ENCODE measurements around the gene TTYH1. TPM values are rescaled to one million over a fixed set of nuclear protein-coding genes. Genes with fewer than 3 reads are reported as not detected.

Gene TTYH1
- total RNA-seq, 1 donor, result not detected

- Histone ChIP-seq H3K36me3 (ENCODE audit: insufficient read depth, low read length) (no peaks in the 10 kb centered on the region), H3K27ac (ENCODE audit: low read depth, low read length) (no peak overlapping the region), H3K9me3 (ENCODE audit: low read depth, low read length) (no peaks in the 10 kb centered on the region), H3K4me3 (ENCODE audit: insufficient read depth, low read length) (no peak overlapping the region), H4K20me1 (ENCODE audit: insufficient read depth, low read length) (no peaks in the 10 kb centered on the region), H3K4me1 (ENCODE audit: insufficient read depth, low read length) (no peaks in the 10 kb centered on the region), H3K4me2 (ENCODE audit: insufficient read depth, low read length) (no peak overlapping the region), H3K79me2 (ENCODE audit: insufficient read depth, low read length) (no peaks in the 10 kb centered on the region), H2AFZ (ENCODE audit: low read length) (no peak overlapping the region), H3K27me3 (ENCODE audit: insufficient read depth, low read length) (peaks cover 3% of the 10 kb centered on the region)
- no peak for DNase-seq (ENCODE audit: insufficient read length, low spot score, missing footprints)
- TF ChIP-seq CTCF (IDR thresholded peaks at IDR 0.05; ENCODE audit: extremely low read depth, low read depth, low read length), result no peak
Measured at GRCh38 chr19:54407780-54408179, 7.5 kb upstream of the TTYH1 start.

- Histone ChIP-seq H4K20me1 (ENCODE audit: insufficient read depth, low read length) (no peaks in the 10 kb centered on the region), H3K4me2 (ENCODE audit: insufficient read depth, low read length) (no peak overlapping the region), H3K9me3 (ENCODE audit: low read depth, low read length) (no peaks in the 10 kb centered on the region), H2AFZ (ENCODE audit: low read length) (no peak overlapping the region), H3K79me2 (ENCODE audit: insufficient read depth, low read length) (no peaks in the 10 kb centered on the region), H3K4me3 (ENCODE audit: insufficient read depth, low read length) (no peak overlapping the region), H3K27ac (ENCODE audit: low read depth, low read length) (no peak overlapping the region), H3K36me3 (ENCODE audit: insufficient read depth, low read length) (no peaks in the 10 kb centered on the region), H3K4me1 (ENCODE audit: insufficient read depth, low read length) (no peaks in the 10 kb centered on the region), H3K27me3 (ENCODE audit: insufficient read depth, low read length) (peaks cover 3% of the 10 kb centered on the region)
- no peak for TF ChIP-seq CTCF (IDR thresholded peaks at IDR 0.05; ENCODE audit: extremely low read depth, low read depth, low read length)
- no peak for DNase-seq (ENCODE audit: insufficient read length, low spot score, missing footprints)
Measured at GRCh38 chr19:54408456-54409026, 6.7 kb upstream of the TTYH1 start.

GRCh38 chr19:54411033-54411432 is 4.2 kb upstream of the TTYH1 start:
- Histone ChIP-seq H3K4me3 (ENCODE audit: insufficient read depth, low read length) (no peak overlapping the region), H3K36me3 (ENCODE audit: insufficient read depth, low read length) (no peaks in the 10 kb centered on the region), H3K27me3 (ENCODE audit: insufficient read depth, low read length) (peaks cover 18% of the 10 kb centered on the region), H3K27ac (ENCODE audit: low read depth, low read length) (no peak overlapping the region), H2AFZ (ENCODE audit: low read length) (no peak overlapping the region), H4K20me1 (ENCODE audit: insufficient read depth, low read length) (no peaks in the 10 kb centered on the region), H3K4me1 (ENCODE audit: insufficient read depth, low read length) (no peaks in the 10 kb centered on the region), H3K4me2 (ENCODE audit: insufficient read depth, low read length) (no peak overlapping the region), H3K79me2 (ENCODE audit: insufficient read depth, low read length) (no peaks in the 10 kb centered on the region), H3K9me3 (ENCODE audit: low read depth, low read length) (no peaks in the 10 kb centered on the region)
- no peak for DNase-seq (ENCODE audit: insufficient read length, low spot score, missing footprints)
- no peak for TF ChIP-seq CTCF (IDR thresholded peaks at IDR 0.05; ENCODE audit: extremely low read depth, low read depth, low read length)

GRCh38 chr19:54412877-54413276 is 2.4 kb upstream of the TTYH1 start:
- Histone ChIP-seq H2AFZ (ENCODE audit: low read length) (no peak overlapping the region), H3K79me2 (ENCODE audit: insufficient read depth, low read length) (no peaks in the 10 kb centered on the region), H3K4me3 (ENCODE audit: insufficient read depth, low read length) (no peak overlapping the region), H3K27me3 (ENCODE audit: insufficient read depth, low read length) (peaks cover 37% of the 10 kb centered on the region), H3K4me1 (ENCODE audit: insufficient read depth, low read length) (no peaks in the 10 kb centered on the region), H3K27ac (ENCODE audit: low read depth, low read length) (no peak overlapping the region), H4K20me1 (ENCODE audit: insufficient read depth, low read length) (no peaks in the 10 kb centered on the region), H3K36me3 (ENCODE audit: insufficient read depth, low read length) (no peaks in the 10 kb centered on the region), H3K9me3 (ENCODE audit: low read depth, low read length) (no peaks in the 10 kb centered on the region), H3K4me2 (ENCODE audit: insufficient read depth, low read length) (no peak overlapping the region)
- no peak for TF ChIP-seq CTCF (IDR thresholded peaks at IDR 0.05; ENCODE audit: extremely low read depth, low read depth, low read length)
- DNase-seq (ENCODE audit: insufficient read length, low spot score, missing footprints), result no peak
